ENCODE measurements around the gene TCP10L. TPM values are rescaled to one million over a fixed set of nuclear protein-coding genes. Genes with fewer than 3 reads are reported as not detected.

The TCP10L gene
- total RNA-seq, 1 experiment from 2014 or later, result 1.2 TPM

GRCh38 chr21:32572574-32573420 is 12.5 kb downstream of the TCP10L start (continued):
- TF ChIP-seq CREM (CRISPR knock-in tag; IDR thresholded peaks at IDR 0.05), result no peak

GRCh38 chr21:32570456-32570855 is 14.9 kb downstream of the TCP10L start:
- Mint-ChIP-seq H3K4me3 (no peak overlapping the region), H3K4me1 (peaks cover 42% of the 10 kb centered on the region), H3K27ac (no peak overlapping the region), H3K36me3 (peaks cover 15% of the 10 kb centered on the region), H3K27me3 (ENCODE audit: low read depth) (no peaks in the 10 kb centered on the region; the same call in 1 of the 2 replicates), H3K9me3 (peaks cover 15% of the 10 kb centered on the region)
- no peak for ATAC-seq
- ChIA-PET CTCF (interaction anchor here (0.6 to 7.1 kb wide), 7 partner anchors 8 to 169 kb away, joined by 3 to 66 read pairs (median 4); partner anchors contain the start of gene CFAP298), POLR2A (no interaction called here)
- DNase-seq (ENCODE audit: low spot score), result no peak
- no peak for TF ChIP-seq NFATC4 (CRISPR knock-in tag; IDR thresholded peaks at IDR 0.05)

GRCh38 chr21:32569261-32570230 is 15.8 kb downstream of the TCP10L start:
- Mint-ChIP-seq H3K36me3 (peaks cover 24% of the 10 kb centered on the region), H3K27me3 (ENCODE audit: low read depth) (no peaks in the 10 kb centered on the region; the same call in 1 of the 2 replicates), H3K4me3 (peak overlapping the region; percentile 90), H3K9me3 (peaks cover 24% of the 10 kb centered on the region), H3K27ac (0 out of 2 replicates have a peak overlapping the region, but pooled peaks have one; percentile 64), H3K4me1 (peaks cover 40% of the 10 kb centered on the region)
- CTCF ChIA-PET, result interaction anchor here (0.6 to 7.1 kb wide), 29 partner anchors 8 to 450 kb away, joined by 3 to 66 read pairs (median 4); partner anchors contain the start of genes CFAP298 and EVA1C
- POLR2A ChIA-PET, result no interaction called here
- DNase-seq (ENCODE audit: low spot score) (peak; percentile 88), ATAC-seq (peak; percentile 88)
- TF ChIP-seq FOXP4 (CRISPR knock-in tag; IDR thresholded peaks at IDR 0.05) (peak; percentile 77), E2F5 (CRISPR knock-in tag; IDR thresholded peaks at IDR 0.05) (peak; percentile 55; the same call in 1 of the 2 replicates), FOXK1 (CRISPR knock-in tag; IDR thresholded peaks at IDR 0.05) (peak; percentile 79), ZNF232 (CRISPR knock-in tag; IDR thresholded peaks at IDR 0.05) (no peak), IRF1 (CRISPR knock-in tag; IDR thresholded peaks at IDR 0.05) (peak; percentile 65), PRDM15 (CRISPR knock-in tag; IDR thresholded peaks at IDR 0.05) (0 out of 2 replicates have a peak, but pooled peaks have one; percentile 15), JUN (CRISPR knock-in tag; IDR thresholded peaks at IDR 0.05) (no peak; the same call in 1 of the 2 replicates), ESRRA (CRISPR knock-in tag; IDR thresholded peaks at IDR 0.05; ENCODE audit: borderline replicate concordance) (peak; percentile 76; the same call in 1 of the 2 replicates), JAZF1 (CRISPR knock-in tag; IDR thresholded peaks at IDR 0.05) (no peak), ZNF423 (CRISPR knock-in tag; IDR thresholded peaks at IDR 0.05) (peak; percentile 43; the same call in 1 of the 2 replicates), ZNF121 (CRISPR knock-in tag; IDR thresholded peaks at IDR 0.05) (no peak), ETV6 (CRISPR knock-in tag; IDR thresholded peaks at IDR 0.05) (peak; percentile 48), CREM (CRISPR knock-in tag; IDR thresholded peaks at IDR 0.05) (peak; percentile 34; the same call in 1 of the 2 replicates), TEAD1 (CRISPR knock-in tag; IDR thresholded peaks at IDR 0.05) (peak; percentile 52; the same call in 1 of the 2 replicates), CTCF (IDR thresholded peaks at IDR 0.05) (peak; percentile 74), CREB1 (CRISPR knock-in tag; IDR thresholded peaks at IDR 0.05) (no peak), MAX (CRISPR knock-in tag; IDR thresholded peaks at IDR 0.05) (peak; percentile 83), ZBTB43 (CRISPR knock-in tag; IDR thresholded peaks at IDR 0.05) (peak; percentile 89)

All from WTC11 (cell line).